H1 (cell line): ENCODE measurements around the gene CAMSAP1. TPM values are rescaled to one million over a fixed set of nuclear protein-coding genes. Genes with fewer than 3 reads are reported as not detected.

Experiments used
- CBX8 ChIP-seq: fragments of 300-800, 300-1000 bp; sonication (generic); IDR thresholded peaks from 2 replicates; pipeline ENCODE4 v1.7.1; 2016; ENCODE audit warnings: low read depth, low read length, borderline replicate concordance
- NANOG ChIP-seq: IDR thresholded peaks from 2 replicates; pipeline ENCODE4 v1.6.1; 2011; ENCODE audit warnings: low read length, low read depth, mild to moderate bottlenecking, inconsistent platforms; ENCODE audit not compliant: insufficient read depth, poor library complexity, severe bottlenecking
- RFX5 ChIP-seq: IDR thresholded peaks from 2 replicates; pipeline ENCODE4 v1.6.1; 2011; ENCODE audit warnings: low read depth, low read length, improper control_type of control experiment, borderline replicate concordance
- SIRT6 ChIP-seq: IDR thresholded peaks from one replicate; pipeline ENCODE4 v1.7.1; 2012; ENCODE audit warnings: low read length, inconsistent platforms
- SRF ChIP-seq: IDR thresholded peaks from 2 replicates; pipeline ENCODE4 v1.6.1; 2011; ENCODE audit warnings: mild to moderate bottlenecking, low read depth, low read length, moderate library complexity
- YY1 ChIP-seq: IDR thresholded peaks from 2 replicates; pipeline ENCODE4 v1.6.1; 2011; ENCODE audit warnings: low read depth, mild to moderate bottlenecking, low read length
- polyA plus RNA-seq, 7 experiments: library from polyadenylated mRNA; depleted of rRNA in 3 of 7; stranded (reverse) in 5 of 7; unstranded in 2 of 7; fragments of >200 nt in 5 of 7; fragments of 200-250 nt in 2 of 7; gene quantifications; 1 replicate in 5 of 7; 2 replicates in 1 of 7; 4 replicates in 1 of 7; pipeline versions ENCODE4 v1.2.1 to v1.2.3, GENCODE V29; 2011 to 2013; ENCODE audit warnings: missing spikeins in 2 of 7, mixed read lengths in 2 of 7
- total RNA-seq: library from RNA; stranded (reverse); fragmentation: NEBNext Ultra II Directional; extraction: Animal tissue kit (Norgen Biotek cat#: 25700); gene quantifications from 2 replicates; pipeline ENCODE4 v1.2.1, GENCODE V29; 2021

CAMSAP1 gene
- total and polyA plus RNA-seq, 2 of the 8 experiments (the other 6 are each of a cell fraction or from before 2014, with no cell fraction given) = 13.4 to 44.0 TPM

- TF ChIP-seq SIRT6 (no peak), RFX5 (no peak), SRF (no peak), NANOG (no peak), CBX8 (no peak), YY1 (no peak)
Observed at GRCh38 chr9:135901031-135901758, 6.2 kb downstream of the CAMSAP1 start (continued).
